GM23338 (cell line): ENCODE data around the gene HJURP. TPM values are rescaled to one million over a fixed set of nuclear protein-coding genes. Genes with fewer than 3 reads are reported as not detected.

Experiments used
- ATAC-seq: fragments of 200-7000 bp; cut with Tn5 transposase; 3 replicates; pipeline ENCODE4 v1.9.1; 2020
- DNase-seq: peaks from one replicate; pipeline ENCODE4 v3.0.0-alpha.2; 2015; ENCODE audit warnings: low spot score
- H2AFZ ChIP-seq: fragments of 200-600 bp; sonication (generic); 2 replicates; pipeline ENCODE4 v1.8.0; 2016; ENCODE audit warnings: antibody characterized with exemption, mild to moderate bottlenecking, moderate library complexity
- H3F3A ChIP-seq: fragments of 200-600 bp; sonication (generic); replicated peaks from 2 replicates; pipeline ENCODE4 v1.8.0; 2017; ENCODE audit warnings: antibody characterized with exemption, mixed run types, low read depth
- H3K27ac ChIP-seq: fragments of 200-600 bp; sonication (generic); 2 replicates; pipeline ENCODE4 v1.6.1; 2016; ENCODE audit warnings: low read depth
- H3K27me3 ChIP-seq: fragments of 200-600 bp; sonication (generic); 2 replicates; pipeline ENCODE4 v1.8.0; 2016; ENCODE audit warnings: mild to moderate bottlenecking, mixed run types, moderate library complexity; ENCODE audit not compliant: insufficient read depth
- H3K36me3 ChIP-seq: fragments of 200-600 bp; sonication (generic); 2 replicates; pipeline ENCODE4 v1.8.0; 2016; ENCODE audit warnings: mild to moderate bottlenecking; ENCODE audit not compliant: insufficient read depth
- H3K4me1 ChIP-seq: fragments of 200-600 bp; sonication (generic); 2 replicates; pipeline ENCODE4 v1.8.0; 2016; ENCODE audit warnings: mild to moderate bottlenecking, moderate library complexity; ENCODE audit not compliant: insufficient read depth
- H3K4me2 ChIP-seq: fragments of 200-600 bp; sonication (generic); 2 replicates; pipeline ENCODE4 v1.7.1; 2017; ENCODE audit warnings: mixed run types
- H3K4me3 ChIP-seq: fragments of 200-600 bp; sonication (generic); 2 replicates; pipeline ENCODE4 v1.6.1; 2016; ENCODE audit warnings: mixed run types
- H3K79me2 ChIP-seq: fragments of 200-600 bp; sonication (generic); replicated peaks from 2 replicates; pipeline ENCODE4 v1.8.0; 2017; ENCODE audit warnings: mild to moderate bottlenecking; ENCODE audit not compliant: insufficient read depth
- H3K9me2 ChIP-seq: fragments of 200-600 bp; sonication (generic); 2 replicates; pipeline ENCODE4 v1.8.0; 2017; ENCODE audit not compliant: insufficient read depth
- H4K20me1 ChIP-seq: fragments of 200-600 bp; sonication (generic); replicated peaks from 2 replicates; pipeline ENCODE4 v1.8.0; 2017; ENCODE audit warnings: mild to moderate bottlenecking; ENCODE audit not compliant: insufficient read depth
- H3K27ac Mint-ChIP-seq: 2 replicates; pipeline ENCODE4 v1.8.0; 2020; ENCODE audit warnings: inconsistent platforms, mild to moderate bottlenecking, moderate library complexity, mixed read lengths
- H3K27me3 Mint-ChIP-seq: 3 replicates; pipeline ENCODE4 v1.8.0; 2022; ENCODE audit warnings: low read depth, mild to moderate bottlenecking, moderate library complexity, mixed read lengths, inconsistent platforms; ENCODE audit not compliant: insufficient read depth, poor library complexity
- H3K36me3 Mint-ChIP-seq: 3 replicates; pipeline ENCODE4 v1.8.0; 2021; ENCODE audit warnings: low read depth, mild to moderate bottlenecking, inconsistent platforms, moderate library complexity, mixed read lengths
- H3K4me1 Mint-ChIP-seq: 3 replicates; pipeline ENCODE4 v1.8.0; 2020; ENCODE audit warnings: mild to moderate bottlenecking, inconsistent platforms, mixed read lengths
- H3K4me3 Mint-ChIP-seq: 3 replicates; pipeline ENCODE4 v1.8.0; 2021; ENCODE audit warnings: moderate library complexity, mild to moderate bottlenecking, inconsistent platforms, mixed read lengths
- H3K9me3 Mint-ChIP-seq: 3 replicates; pipeline ENCODE4 v1.8.0; 2020; ENCODE audit warnings: moderate library complexity, mild to moderate bottlenecking, inconsistent platforms, mixed read lengths
- CREB1 ChIP-seq: fragments of 250-450 bp; sonication (Bioruptor Pico); IDR thresholded peaks from 2 replicates; pipeline ENCODE4 v1.5.0; 2020; ENCODE audit warnings: low read depth, mild to moderate bottlenecking, moderate library complexity
- EZH2 ChIP-seq: fragments of 200-600 bp; sonication (generic); IDR thresholded peaks from one replicate; pipeline ENCODE4 v1.8.0; 2017; ENCODE audit warnings: antibody characterized with exemption, mild to moderate bottlenecking, low read depth; ENCODE audit not compliant: unreplicated experiment
- JUNB ChIP-seq: IDR thresholded peaks from one replicate; pipeline ENCODE4 v1.6.1; 2016; ENCODE audit warnings: antibody characterized with exemption; ENCODE audit not compliant: unreplicated experiment
- NANOG ChIP-seq: IDR thresholded peaks from 2 replicates; pipeline ENCODE4 v1.6.1; 2016; ENCODE audit warnings: antibody characterized with exemption, borderline replicate concordance
- POLR2AphosphoS5 ChIP-seq: IDR thresholded peaks from 2 replicates; pipeline ENCODE4 v1.6.1; 2016; ENCODE audit warnings: antibody characterized with exemption, low read depth
- STAT1 ChIP-seq: IDR thresholded peaks from one replicate; pipeline ENCODE4 v1.6.1; 2016; ENCODE audit warnings: antibody characterized with exemption; ENCODE audit not compliant: unreplicated experiment
- ZNF114 ChIP-seq: fragments of 250-450 bp; sonication (Bioruptor Pico); IDR thresholded peaks from 2 replicates; pipeline ENCODE4 v1.5.0; 2020; ENCODE audit warnings: mild to moderate bottlenecking, moderate library complexity
- ZNF331 ChIP-seq: fragments of 250-450 bp; sonication (Bioruptor Pico); IDR thresholded peaks from 2 replicates; pipeline ENCODE4 v1.5.0; 2020; ENCODE audit warnings: low read depth, mild to moderate bottlenecking, moderate library complexity
- ZNF462 ChIP-seq: fragments of 250-450 bp; sonication (Bioruptor Pico); IDR thresholded peaks from 2 replicates; pipeline ENCODE4 v1.5.0; 2020; ENCODE audit warnings: mild to moderate bottlenecking, moderate library complexity
- polyA plus RNA-seq: library from polyadenylated mRNA; unstranded; fragments of >200 nt; fragmentation: Nextera tagmentation; extraction: Ambion mirVana; gene quantifications from 2 replicates; pipeline ENCODE4 v1.2.1, GENCODE V29; 2016
- total RNA-seq: library from RNA; depleted of rRNA; stranded (reverse); fragments of >200 nt; shearing (Covaris generic); gene quantifications from 2 replicates; pipeline ENCODE4 v1.2.3, GENCODE V29; 2014
- TF ChIP-seq, protein P1 (sequence below), 2 experiments: fragments of 200-600 bp in 1 of 2; sonication (generic) in 1 of 2; conservative IDR thresholded peaks; 2 replicates each; pipeline versions ENCODE4 v1.5.1 to v1.6.1; 2016 to 2017; ENCODE audit warnings: antibody characterized with exemption in 2 of 2, low read depth in 2 of 2, mild to moderate bottlenecking in 2 of 2, moderate library complexity in 1 of 2

Gene HJURP
- total and polyA plus RNA-seq, 2 experiments from 2014 or later: 42.9 to 49.2 TPM

GRCh38 chr2:233791883-233792329 is 62.4 kb downstream of the HJURP start (continued):
- TF ChIP-seq, protein P1, sequence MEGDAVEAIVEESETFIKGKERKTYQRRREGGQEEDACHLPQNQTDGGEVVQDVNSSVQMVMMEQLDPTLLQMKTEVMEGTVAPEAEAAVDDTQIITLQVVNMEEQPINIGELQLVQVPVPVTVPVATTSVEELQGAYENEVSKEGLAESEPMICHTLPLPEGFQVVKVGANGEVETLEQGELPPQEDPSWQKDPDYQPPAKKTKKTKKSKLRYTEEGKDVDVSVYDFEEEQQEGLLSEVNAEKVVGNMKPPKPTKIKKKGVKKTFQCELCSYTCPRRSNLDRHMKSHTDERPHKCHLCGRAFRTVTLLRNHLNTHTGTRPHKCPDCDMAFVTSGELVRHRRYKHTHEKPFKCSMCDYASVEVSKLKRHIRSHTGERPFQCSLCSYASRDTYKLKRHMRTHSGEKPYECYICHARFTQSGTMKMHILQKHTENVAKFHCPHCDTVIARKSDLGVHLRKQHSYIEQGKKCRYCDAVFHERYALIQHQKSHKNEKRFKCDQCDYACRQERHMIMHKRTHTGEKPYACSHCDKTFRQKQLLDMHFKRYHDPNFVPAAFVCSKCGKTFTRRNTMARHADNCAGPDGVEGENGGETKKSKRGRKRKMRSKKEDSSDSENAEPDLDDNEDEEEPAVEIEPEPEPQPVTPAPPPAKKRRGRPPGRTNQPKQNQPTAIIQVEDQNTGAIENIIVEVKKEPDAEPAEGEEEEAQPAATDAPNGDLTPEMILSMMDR (conservative IDR thresholded peaks at IDR 0.05; ENCODE audit: low read depth in 2 of 2): no peak
- TF ChIP-seq CREB1 (CRISPR knock-in tag): no peak

GRCh38 chr2:233791151-233791882 is 63.0 kb downstream of the HJURP start:
- Mint-ChIP-seq H3K4me1 (no peaks in the 10 kb centered on the region; the same call in 2 of the 3 replicates), H3K27ac (no peak overlapping the region)
- H3K79me2 ChIP-seq: no peaks in the 10 kb centered on the region
- TF ChIP-seq JUNB (no peak), NANOG (no peak), ZNF114 (no peak), STAT1 (no peak), EZH2 (no peak), ZNF462 (CRISPR knock-in tag) (no peak), ZNF331 (no peak), POLR2AphosphoS5 (no peak)
- TF ChIP-seq, protein P1 (conservative IDR thresholded peaks at IDR 0.05; ENCODE audit: low read depth in 2 of 2): no peak

More at GRCh38 chr2:233791151-233791882, 63.0 kb downstream of the HJURP start:
- no peak for ATAC-seq
- Histone ChIP-seq H3K4me2 (no peak overlapping the region), H3K4me3 (no peak overlapping the region), H3K27ac (no peak overlapping the region), H2AFZ (no peak overlapping the region), H3F3A (no peaks in the 10 kb centered on the region), H4K20me1 (no peaks in the 10 kb centered on the region), H3K4me1 (no peaks in the 10 kb centered on the region), H3K9me2 (no peaks in the 10 kb centered on the region), H3K27me3 (no peaks in the 10 kb centered on the region), H3K36me3 (no peaks in the 10 kb centered on the region)
- no peak for DNase-seq
- Mint-ChIP-seq H3K27me3 (peaks cover 11% of the 10 kb centered on the region), H3K9me3 (peaks cover 12% of the 10 kb centered on the region), H3K36me3 (no peaks in the 10 kb centered on the region; the same call in 2 of the 3 replicates), H3K4me3 (no peak overlapping the region)
